A549 (cell line): ENCODE data around the gene RSRC1. TPM values are rescaled to one million over a fixed set of nuclear protein-coding genes. Genes with fewer than 3 reads are reported as not detected.

Source experiments
- polyA plus RNA-seq, 4 experiments: library from polyadenylated mRNA; depleted of rRNA in 3 of 4; stranded (reverse); fragments of >200 nt; fragmentation: RNase III in 1 of 4; extraction: RNeasy Plus Mini Kit Qiagen cat#74134 plus additional on column Dnase treatment in 1 of 4; gene quantifications; 2 replicates in 3 of 4; 3 replicates in 1 of 4; pipeline ENCODE4 v1.2.3, GENCODE V29; 2011 to 2017

RSRC1 gene
- polyA plus RNA-seq, 2 of the 4 experiments (the other 2 are of a cell fraction), result 17.5 to 52.2 TPM

Other genes starting within 250 kb of the RSRC1 start
- gene SHOX2, start 3.7 kb upstream of the RSRC1 start, polyA plus RNA-seq (2011; rRNA removed), result 1.3 and 2.0 TPM in 2 replicates
- gene SHOX2, start 3.7 kb upstream of the RSRC1 start, polyA plus RNA-seq (2017; fragmentation: RNase III; extraction: RNeasy Plus Mini Kit Qiagen cat#74134 plus additional on column Dnase treatment), result 1.6 to 2.0 TPM (median 2.0 TPM) in 3 replicates